Measurements from ENCODE around the gene CRKL.

Gene CRKL

DNA sequence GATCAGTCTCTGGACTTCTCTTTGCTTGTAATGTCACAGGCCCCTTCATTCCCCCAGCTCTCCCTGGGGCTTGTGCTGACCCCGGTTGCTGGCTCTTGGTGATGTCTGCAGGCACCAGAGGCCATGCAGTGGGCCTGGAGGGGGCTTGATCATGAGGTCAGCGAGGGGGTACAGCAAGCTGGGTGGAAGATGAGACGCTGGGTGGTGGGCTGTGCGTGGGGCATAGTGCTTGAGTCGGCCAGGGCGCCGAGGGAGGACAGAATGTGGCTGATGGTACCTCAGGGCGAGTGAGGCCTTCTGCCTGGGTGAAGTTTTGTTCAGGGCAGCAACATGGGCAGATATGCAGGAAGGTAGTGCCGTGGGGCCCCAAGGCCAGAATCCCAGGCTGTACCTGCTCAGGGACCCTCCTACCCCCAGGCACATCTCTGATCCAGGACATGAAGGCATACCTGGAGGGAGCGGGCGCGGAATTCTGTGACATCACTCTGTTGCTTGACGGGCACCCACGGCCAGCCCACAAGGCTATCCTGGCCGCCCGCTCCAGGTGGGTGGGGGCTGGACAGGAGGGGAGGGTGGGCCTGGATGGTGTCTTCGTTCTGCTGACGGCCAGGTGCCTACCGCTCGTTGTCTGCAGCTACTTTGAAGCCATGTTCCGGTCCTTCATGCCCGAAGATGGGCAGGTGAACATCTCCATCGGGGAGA, 78.3 kb downstream of the CRKL start:
- H3K79me2 ChIP-seq (ENCODE audit: control insufficient read depth, insufficient read depth, low read length, poor library complexity), result no peaks in the 10 kb centered on the region
- no peak overlapping the region for H2BK120ac ChIP-seq (ENCODE audit: insufficient read depth, low read length, poor library complexity)
- H2BK5ac ChIP-seq (ENCODE audit: low read depth, low read length, poor library complexity), result no peak overlapping the region
- H2AFZ ChIP-seq (ENCODE audit: insufficient read depth, low read length, poor library complexity), result no peak overlapping the region
- H3K4me3 ChIP-seq (ENCODE audit: low read depth, low read length), result no peak overlapping the region
- no peaks in the 10 kb centered on the region for H3K27me3 ChIP-seq (ENCODE audit: insufficient read depth, low read length)
- H3K4me2 ChIP-seq (ENCODE audit: low read length), result no peak overlapping the region
- H4K12ac ChIP-seq (ENCODE audit: low read depth, low read length), result no peak overlapping the region
- H3K14ac ChIP-seq (ENCODE audit: low read length), result no peak overlapping the region
- no peaks in the 10 kb centered on the region for H3K79me1 ChIP-seq (ENCODE audit: low read length)
- H3K9ac ChIP-seq (ENCODE audit: low read length), result no peak overlapping the region
- H3K18ac ChIP-seq (ENCODE audit: low read length), result no peak overlapping the region
- H3K4me1 ChIP-seq (ENCODE audit: control insufficient read depth in 1 of 2, insufficient read depth in 2 of 2, low read length in 2 of 2), result peaks cover 2 to 6% of the 10 kb centered on the region in 2 experiments
- no CpG with 5 or more reads among the region's 23 CpGs for WGBS (ENCODE audit: extremely low coverage, insufficient coverage, insufficient read length)
- H3K4ac ChIP-seq (ENCODE audit: low read depth, low read length), result no peak overlapping the region
- peaks cover 2% of the 10 kb centered on the region for H3K9me3 ChIP-seq (ENCODE audit: insufficient read depth, low read depth, low read length)
- no peak overlapping the region for H4K91ac ChIP-seq (ENCODE audit: low read depth, low read length)
- DNase-seq, result no peak
- H2BK12ac ChIP-seq (ENCODE audit: low read length), result no peak overlapping the region
- H4K8ac ChIP-seq (ENCODE audit: low read depth, low read length), result no peak overlapping the region
- H3K27ac ChIP-seq (ENCODE audit: low read depth, low read length), result no peak overlapping the region
- H2AK5ac ChIP-seq (ENCODE audit: low read length), result no peak overlapping the region
- H3K23ac ChIP-seq (ENCODE audit: low read length), result no peak overlapping the region
- peaks cover 85 to 90% of the 10 kb centered on the region in 2 experiments for H3K36me3 ChIP-seq (ENCODE audit: control insufficient read depth in 1 of 2, insufficient read depth in 2 of 2, low read length in 2 of 2)

DNA sequence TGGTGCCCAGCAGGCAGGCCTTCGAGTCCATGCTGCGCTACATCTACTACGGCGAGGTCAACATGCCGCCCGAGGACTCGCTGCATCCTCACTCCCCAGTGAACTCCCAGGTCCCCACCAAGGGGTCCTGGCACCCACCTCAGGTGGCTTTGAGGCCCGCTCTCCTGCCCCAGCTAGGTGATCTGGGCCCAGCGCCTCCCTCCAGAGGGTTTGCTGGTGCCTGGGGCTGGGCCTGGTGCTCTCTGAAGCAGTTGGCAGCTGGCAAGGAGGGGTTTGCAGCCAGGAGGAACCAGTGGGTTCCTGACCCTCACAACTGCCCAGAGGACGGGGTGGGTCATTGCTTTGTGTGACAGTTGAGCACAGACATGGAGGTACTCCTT, 78.8 kb downstream of the CRKL start:
- H3K79me2 ChIP-seq (ENCODE audit: control insufficient read depth, insufficient read depth, low read length, poor library complexity), result peaks cover 2% of the 10 kb centered on the region
- no peak overlapping the region for H3K4me3 ChIP-seq (ENCODE audit: low read depth, low read length)
- H3K9ac ChIP-seq (ENCODE audit: low read length), result no peak overlapping the region
- H3K23ac ChIP-seq (ENCODE audit: low read length), result no peak overlapping the region
- no peaks in the 10 kb centered on the region for H3K27me3 ChIP-seq (ENCODE audit: insufficient read depth, low read length)
- H2BK5ac ChIP-seq (ENCODE audit: low read depth, low read length, poor library complexity), result no peak overlapping the region
- no peak overlapping the region for H2BK12ac ChIP-seq (ENCODE audit: low read length)
- H3K18ac ChIP-seq (ENCODE audit: low read length), result no peak overlapping the region
- H2BK120ac ChIP-seq (ENCODE audit: insufficient read depth, low read length, poor library complexity), result no peak overlapping the region
- H3K36me3 ChIP-seq (ENCODE audit: control insufficient read depth in 1 of 2, insufficient read depth in 2 of 2, low read length in 2 of 2), result peaks cover 81 to 85% of the 10 kb centered on the region in 2 experiments
- H3K27ac ChIP-seq (ENCODE audit: low read depth, low read length), result no peak overlapping the region
- no peak overlapping the region for H3K4me2 ChIP-seq (ENCODE audit: low read length)
- H3K79me1 ChIP-seq (ENCODE audit: low read length), result peaks cover under 1% of the 10 kb centered on the region
- WGBS (ENCODE audit: extremely low coverage, insufficient coverage, insufficient read length), result no CpG with 5 or more reads among the region's 10 CpGs
- H2AFZ ChIP-seq (ENCODE audit: insufficient read depth, low read length, poor library complexity), result no peak overlapping the region
- peaks cover 2% of the 10 kb centered on the region for H3K9me3 ChIP-seq (ENCODE audit: insufficient read depth, low read depth, low read length)
- H2AK5ac ChIP-seq (ENCODE audit: low read length), result no peak overlapping the region
- H3K4me1 ChIP-seq (ENCODE audit: control insufficient read depth in 1 of 2, insufficient read depth in 2 of 2, low read length in 2 of 2), result peaks cover 6 to 12% of the 10 kb centered on the region in 2 experiments
- H4K91ac ChIP-seq (ENCODE audit: low read depth, low read length), result no peak overlapping the region
- no peak overlapping the region for H4K12ac ChIP-seq (ENCODE audit: low read depth, low read length)
- no peak overlapping the region for H4K8ac ChIP-seq (ENCODE audit: low read depth, low read length)
- no peak for DNase-seq
- H3K4ac ChIP-seq (ENCODE audit: low read depth, low read length), result no peak overlapping the region
- no peak overlapping the region for H3K14ac ChIP-seq (ENCODE audit: low read length)

DNA sequence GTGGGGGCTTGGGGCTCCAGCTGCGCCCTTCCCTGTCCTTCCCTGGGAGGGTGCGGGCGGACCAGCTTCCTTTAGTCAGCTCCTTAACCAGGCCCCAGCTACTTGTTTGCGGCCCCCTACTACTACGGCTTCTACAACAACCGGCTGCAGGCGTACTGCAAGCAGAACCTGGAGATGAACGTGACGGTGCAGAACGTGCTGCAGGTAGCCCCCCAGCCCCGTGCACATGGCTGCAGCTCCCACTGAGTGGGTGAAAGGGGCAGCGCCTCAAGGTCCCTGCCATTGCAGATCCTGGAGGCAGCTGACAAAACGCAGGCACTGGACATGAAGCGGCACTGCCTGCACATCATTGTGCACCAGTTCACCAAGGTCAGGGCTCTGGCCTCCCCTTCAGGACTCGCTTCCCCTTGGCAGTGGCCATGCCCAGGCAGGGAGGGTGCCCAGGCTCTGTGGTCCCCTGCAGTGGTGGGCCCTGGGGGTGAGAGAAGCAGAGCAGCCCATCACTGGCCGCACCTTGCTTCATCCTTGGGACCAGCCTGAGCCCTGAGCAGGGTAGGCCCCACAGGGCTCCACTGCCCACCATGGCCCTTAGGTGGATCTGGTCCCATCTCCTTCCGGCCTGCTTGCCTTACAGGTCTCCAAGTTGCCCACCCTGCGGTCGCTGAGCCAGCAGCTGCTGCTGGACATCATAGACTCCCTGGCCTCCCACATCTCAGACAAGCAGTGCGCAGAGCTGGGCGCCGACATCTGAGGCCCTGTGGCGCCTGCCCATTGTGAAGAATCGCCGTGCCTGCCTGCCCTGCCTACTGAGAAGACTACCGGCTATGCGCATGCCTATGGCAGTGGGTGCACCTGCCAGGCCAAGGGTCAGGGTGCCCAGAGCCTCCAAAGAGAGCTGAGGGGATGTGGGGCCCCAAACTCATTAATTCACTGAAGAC, 79.7 kb downstream of the CRKL start:
- Histone ChIP-seq H3K4ac (ENCODE audit: low read depth, low read length) (no peak overlapping the region), H3K4me2 (ENCODE audit: low read length) (no peak overlapping the region), H3K79me1 (ENCODE audit: low read length) (peaks cover 8% of the 10 kb centered on the region), H2BK12ac (ENCODE audit: low read length) (no peak overlapping the region), H4K12ac (ENCODE audit: low read depth, low read length) (no peak overlapping the region), H3K14ac (ENCODE audit: low read length) (no peak overlapping the region), H3K79me2 (ENCODE audit: control insufficient read depth, insufficient read depth, low read length, poor library complexity) (peaks cover 9% of the 10 kb centered on the region), H4K8ac (ENCODE audit: low read depth, low read length) (no peak overlapping the region), H2AFZ (ENCODE audit: insufficient read depth, low read length, poor library complexity) (no peak overlapping the region), H2BK5ac (ENCODE audit: low read depth, low read length, poor library complexity) (no peak overlapping the region), H2BK120ac (ENCODE audit: insufficient read depth, low read length, poor library complexity) (no peak overlapping the region), H2AK5ac (ENCODE audit: low read length) (no peak overlapping the region), H3K23ac (ENCODE audit: low read length) (no peak overlapping the region), H3K9ac (ENCODE audit: low read length) (no peak overlapping the region), H3K18ac (ENCODE audit: low read length) (no peak overlapping the region), H3K9me3 (ENCODE audit: insufficient read depth, low read depth, low read length) (peaks cover 2% of the 10 kb centered on the region), H3K36me3 (ENCODE audit: control insufficient read depth in 1 of 2, insufficient read depth in 2 of 2, low read length in 2 of 2) (peaks cover 73 to 77% of the 10 kb centered on the region in 2 experiments), H4K91ac (ENCODE audit: low read depth, low read length) (no peak overlapping the region), H3K4me1 (ENCODE audit: control insufficient read depth in 1 of 2, insufficient read depth in 2 of 2, low read length in 2 of 2) (peaks cover 9 to 16% of the 10 kb centered on the region in 2 experiments), H3K4me3 (ENCODE audit: low read depth, low read length) (no peak overlapping the region), H3K27ac (ENCODE audit: low read depth, low read length) (no peak overlapping the region), H3K27me3 (ENCODE audit: insufficient read depth, low read length) (no peaks in the 10 kb centered on the region)
- no CpG with 5 or more reads among the region's 27 CpGs for WGBS (ENCODE audit: extremely low coverage, insufficient coverage, insufficient read length)
- no peak for DNase-seq

DNA sequence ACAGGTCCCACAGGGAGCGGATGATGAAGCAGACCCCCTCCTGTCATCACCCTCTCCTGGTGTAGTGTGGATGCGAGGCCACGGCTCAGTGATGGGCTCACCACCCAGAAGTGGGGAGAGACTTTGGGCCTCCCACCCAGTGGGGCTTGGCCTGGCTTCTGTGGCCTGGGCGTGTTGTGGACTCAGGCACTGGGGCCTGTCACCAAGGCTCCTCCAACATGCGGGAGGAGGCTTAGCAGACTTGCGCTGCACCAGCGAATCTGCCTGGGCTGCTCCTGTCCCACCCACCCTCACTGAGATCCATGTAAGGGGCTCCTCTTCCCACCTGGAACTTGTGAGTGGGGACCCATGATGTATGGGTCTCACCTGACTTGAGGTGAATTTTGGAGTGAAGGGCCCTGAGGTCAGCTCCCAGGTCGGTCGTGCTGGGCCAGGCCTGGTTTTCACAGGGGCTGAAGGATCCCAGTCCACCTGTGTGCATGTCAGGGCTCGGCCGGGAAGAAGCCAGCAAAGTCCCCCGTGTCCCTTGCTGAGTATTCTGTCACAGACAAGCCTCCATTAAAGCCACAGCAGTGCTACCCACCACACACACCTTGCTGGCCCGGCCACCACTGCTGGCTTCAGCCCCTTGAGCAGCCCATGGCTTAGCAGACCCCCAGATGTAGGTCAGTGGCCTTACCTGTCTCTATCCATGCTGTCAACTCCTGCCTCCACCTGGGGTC, 80.5 kb downstream of the CRKL start:
- H4K91ac ChIP-seq (ENCODE audit: low read depth, low read length), result no peak overlapping the region
- no peak overlapping the region for H2BK120ac ChIP-seq (ENCODE audit: insufficient read depth, low read length, poor library complexity)
- H3K36me3 ChIP-seq (ENCODE audit: control insufficient read depth in 1 of 2, insufficient read depth in 2 of 2, low read length in 2 of 2), result peaks cover 64 to 68% of the 10 kb centered on the region in 2 experiments
- H3K4me3 ChIP-seq (ENCODE audit: low read depth, low read length), result no peak overlapping the region
- WGBS (ENCODE audit: extremely low coverage, insufficient coverage, insufficient read length), result no CpG with 5 or more reads among the region's 13 CpGs
- no peak overlapping the region for H4K8ac ChIP-seq (ENCODE audit: low read depth, low read length)
- H3K79me1 ChIP-seq (ENCODE audit: low read length), result peaks cover 14% of the 10 kb centered on the region
- no peak overlapping the region for H3K4me2 ChIP-seq (ENCODE audit: low read length)
- no peak overlapping the region for H3K18ac ChIP-seq (ENCODE audit: low read length)
- H2BK5ac ChIP-seq (ENCODE audit: low read depth, low read length, poor library complexity), result no peak overlapping the region
- no peak overlapping the region for H3K14ac ChIP-seq (ENCODE audit: low read length)
- no peak overlapping the region for H2AFZ ChIP-seq (ENCODE audit: insufficient read depth, low read length, poor library complexity)
- no peak for DNase-seq
- no peak overlapping the region for H3K4ac ChIP-seq (ENCODE audit: low read depth, low read length)
- H4K12ac ChIP-seq (ENCODE audit: low read depth, low read length), result no peak overlapping the region
- no peak overlapping the region for H3K27ac ChIP-seq (ENCODE audit: low read depth, low read length)
- no peaks in the 10 kb centered on the region for H3K9me3 ChIP-seq (ENCODE audit: insufficient read depth, low read depth, low read length)
- H3K9ac ChIP-seq (ENCODE audit: low read length), result no peak overlapping the region
- no peak overlapping the region for H2BK12ac ChIP-seq (ENCODE audit: low read length)
- no peak overlapping the region for H3K23ac ChIP-seq (ENCODE audit: low read length)
- no peaks in the 10 kb centered on the region for H3K27me3 ChIP-seq (ENCODE audit: insufficient read depth, low read length)
- H3K79me2 ChIP-seq (ENCODE audit: control insufficient read depth, insufficient read depth, low read length, poor library complexity), result peaks cover 12% of the 10 kb centered on the region
- peaks cover 10 to 17% of the 10 kb centered on the region in 2 experiments for H3K4me1 ChIP-seq (ENCODE audit: control insufficient read depth in 1 of 2, insufficient read depth in 2 of 2, low read length in 2 of 2)
- no peak overlapping the region for H2AK5ac ChIP-seq (ENCODE audit: low read length)

Measured in trophoblast cell (in vitro differentiated cells and primary cell).